Endodermal cell (in vitro differentiated cells): Measurements from ENCODE around the gene TOMM40. TPM values are rescaled to one million over a fixed set of nuclear protein-coding genes. Genes with fewer than 3 reads are reported as not detected.

Experiments used
- DNase-seq: peaks from one replicate; pipeline ENCODE4 v3.0.0-alpha.2; 2017
- H3K27ac ChIP-seq: 2 replicates; pipeline ENCODE4 v1.5.1; 2013; ENCODE audit warnings: mild to moderate bottlenecking, low read depth, low read length, moderate library complexity
- H3K27me3 ChIP-seq: 2 replicates; pipeline ENCODE4 v1.6.1; 2013; ENCODE audit warnings: mild to moderate bottlenecking, low read length, moderate library complexity; ENCODE audit not compliant: insufficient read depth, control insufficient read depth, poor library complexity, severe bottlenecking
- H3K36me3 ChIP-seq: 2 replicates; pipeline ENCODE4 v1.7.0; 2013; ENCODE audit warnings: mild to moderate bottlenecking, low read length, moderate library complexity; ENCODE audit not compliant: control insufficient read depth, insufficient read depth
- H3K4me1 ChIP-seq: one replicate; pipeline ENCODE4 v1.7.0; 2013; ENCODE audit warnings: low read length; ENCODE audit not compliant: control insufficient read depth, insufficient read depth
- H3K4me3 ChIP-seq: 2 replicates; pipeline ENCODE4 v1.5.1; 2013; ENCODE audit warnings: mild to moderate bottlenecking, low read length, moderate library complexity
- H3K9ac ChIP-seq: 2 replicates; pipeline ENCODE4 v1.6.1; 2013; ENCODE audit warnings: mild to moderate bottlenecking, low read length, moderate library complexity; ENCODE audit not compliant: poor library complexity, severe bottlenecking; ENCODE audit errors: extremely low read depth
- H3K9me3 ChIP-seq: 2 replicates; pipeline ENCODE4 v1.6.1; 2013; ENCODE audit warnings: mild to moderate bottlenecking, low read length, moderate library complexity; ENCODE audit not compliant: control insufficient read depth
- H3K27ac Mint-ChIP-seq: 2 replicates; pipeline ENCODE4 v1.8.0; 2020; ENCODE audit warnings: mixed read lengths
- H3K27me3 Mint-ChIP-seq: 2 replicates; pipeline ENCODE4 v1.8.0; 2021; ENCODE audit warnings: mild to moderate bottlenecking, mixed read lengths; ENCODE audit not compliant: insufficient read depth
- H3K36me3 Mint-ChIP-seq: 2 replicates; pipeline ENCODE4 v1.8.0; 2020; ENCODE audit warnings: low read depth, mixed read lengths
- H3K4me1 Mint-ChIP-seq: 2 replicates; pipeline ENCODE4 v1.8.0; 2020; ENCODE audit warnings: mixed read lengths
- H3K4me3 Mint-ChIP-seq: 2 replicates; pipeline ENCODE4 v1.8.0; 2020; ENCODE audit warnings: mild to moderate bottlenecking, moderate library complexity, mixed read lengths
- H3K9me3 Mint-ChIP-seq: 2 replicates; pipeline ENCODE4 v1.8.0; 2020; ENCODE audit warnings: mild to moderate bottlenecking, mixed read lengths
- CTCF ChIP-seq: fragments of 200-600 bp; sonication (generic); conservative IDR thresholded peaks from 2 replicates; pipeline ENCODE4 v1.5.0; 2021; ENCODE audit warnings: antibody characterized with exemption, mild to moderate bottlenecking
- WGBS, 2 experiments: methylation state at CpG; one replicate each; pipeline versions ENCODE4 v1.1.5 to v1.1.7; 2013; ENCODE audit warnings: missing lambda C conversion rate in 2 of 2, mixed read lengths in 1 of 2; ENCODE audit not compliant: insufficient coverage in 1 of 2, insufficient read length in 1 of 2; 5-methylcytosine and 5-hydroxymethylcytosine counted together
- total RNA-seq, 2 donors: library from RNA; stranded (reverse); fragmentation: NEBNext Ultra II Directional in 1 of 2; extraction: Animal tissue kit (Norgen Biotek cat#: 25700) in 1 of 2; gene quantifications; 2 replicates in 1 of 2; 3 replicates in 1 of 2; pipeline ENCODE4 v1.2.1, GENCODE V29; 2021

The TOMM40 gene
- total RNA-seq, 2 donors from 2014 or later = 88.1 to 93.8 TPM

GRCh38 chr19:44871809-44872208 lies 19.2 kb upstream of the TOMM40 start:
- H3K36me3 ChIP-seq = peaks cover 90% of the 10 kb centered on the region
- Mint-ChIP-seq H3K4me1 (no peaks in the 10 kb centered on the region), H3K9me3 (no peaks in the 10 kb centered on the region), H3K36me3 (peaks cover 83% of the 10 kb centered on the region), H3K4me3 (no peak overlapping the region), H3K27me3 (no peaks in the 10 kb centered on the region), H3K27ac (no peak overlapping the region)
- no peaks in the 10 kb centered on the region for H3K9me3 ChIP-seq
- no peaks in the 10 kb centered on the region for H3K4me1 ChIP-seq
- DNase-seq = no peak
- no peak for TF ChIP-seq CTCF
- 94 to 95% methylated on average over 11 to 14 of the region's 14 CpGs for WGBS, 2 experiments
- H3K27ac ChIP-seq = no peak overlapping the region
- H3K4me3 ChIP-seq = no peak overlapping the region
- H3K9ac ChIP-seq = no peak overlapping the region
- H3K27me3 ChIP-seq = no peaks in the 10 kb centered on the region

GRCh38 chr19:44872661-44873060 lies 18.4 kb upstream of the TOMM40 start:
- no peak for TF ChIP-seq CTCF
- WGBS, 2 experiments = 40 to 75% methylated on average over 1 to 3 of the region's 4 CpGs
- Histone ChIP-seq H3K9ac (no peak overlapping the region), H3K36me3 (peaks cover 90% of the 10 kb centered on the region), H3K9me3 (no peaks in the 10 kb centered on the region), H3K4me1 (no peaks in the 10 kb centered on the region), H3K4me3 (no peak overlapping the region), H3K27ac (no peak overlapping the region), H3K27me3 (no peaks in the 10 kb centered on the region)
- no peaks in the 10 kb centered on the region for H3K4me1 Mint-ChIP-seq
- peaks cover 82% of the 10 kb centered on the region for H3K36me3 Mint-ChIP-seq
- no peak overlapping the region for H3K4me3 Mint-ChIP-seq
- no peak overlapping the region for H3K27ac Mint-ChIP-seq
- no peaks in the 10 kb centered on the region for H3K27me3 Mint-ChIP-seq
- H3K9me3 Mint-ChIP-seq = no peaks in the 10 kb centered on the region
- DNase-seq = no peak

GRCh38 chr19:44874317-44874716 lies 16.7 kb upstream of the TOMM40 start:
- Histone ChIP-seq H3K9ac (no peak overlapping the region), H3K36me3 (peaks cover 86% of the 10 kb centered on the region), H3K27me3 (no peaks in the 10 kb centered on the region), H3K4me3 (no peak overlapping the region), H3K4me1 (no peaks in the 10 kb centered on the region), H3K27ac (no peak overlapping the region), H3K9me3 (no peaks in the 10 kb centered on the region)
- Mint-ChIP-seq H3K27ac (no peak overlapping the region), H3K4me3 (no peak overlapping the region), H3K9me3 (no peaks in the 10 kb centered on the region), H3K4me1 (no peaks in the 10 kb centered on the region), H3K36me3 (peaks cover 77% of the 10 kb centered on the region), H3K27me3 (no peaks in the 10 kb centered on the region)
- no peak for TF ChIP-seq CTCF
- DNase-seq = no peak
- WGBS, 2 experiments = 90 to 91% methylated on average over 4 to 16 of the region's 16 CpGs
